Activated naive CD8-positive, alpha-beta T cell treated with anti-CD3 and anti-CD28 coated beads for 36 hours (primary cell): Measurements from ENCODE around the gene DEFB129. TPM values are rescaled to one million over a fixed set of nuclear protein-coding genes. Genes with fewer than 3 reads are reported as not detected.
A peak's percentile ranks its signal among the peaks of the same experiment; 100 is the strongest.
"Not testable (repeated sequence)": the region's sequence is repeated elsewhere in the genome, so short reads cannot be mapped to it uniquely, and the experiment has no call there.

Experiments
- DNase-seq: peaks from one replicate; pipeline ENCODE4 v3.0.0; 2021
- H3K27ac Mint-ChIP-seq: one replicate; pipeline ENCODE4 v1.8.0; 2022; ENCODE audit warnings: mild to moderate bottlenecking, moderate library complexity, mixed read lengths
- H3K27me3 Mint-ChIP-seq: one replicate; pipeline ENCODE4 v1.8.0; 2022; ENCODE audit warnings: mild to moderate bottlenecking, mixed read lengths
- H3K36me3 Mint-ChIP-seq: one replicate; pipeline ENCODE4 v1.8.0; 2021; ENCODE audit warnings: mild to moderate bottlenecking, mixed read lengths
- H3K4me1 Mint-ChIP-seq: one replicate; pipeline ENCODE4 v1.8.0; 2021; ENCODE audit warnings: mixed read lengths
- H3K4me3 Mint-ChIP-seq: one replicate; pipeline ENCODE4 v1.8.0; 2022; ENCODE audit warnings: mild to moderate bottlenecking, moderate library complexity, mixed read lengths
- H3K9me3 Mint-ChIP-seq: one replicate; pipeline ENCODE4 v1.8.0; 2022; ENCODE audit warnings: mixed read lengths
- total RNA-seq, 2 experiments: library from RNA; stranded (reverse); gene quantifications; one replicate each; pipeline ENCODE4 v1.2.3, GENCODE V29; 2021

DEFB129 gene
- not detected for total RNA-seq

GRCh38 chr20:226958-227357 is at the start of gene DEFB129:
DEFB129 (plus strand) TSS chr20:227258; CDS start chr20:227289, 31 bp downstream.
- Mint-ChIP-seq H3K36me3 (peaks cover 3% of the 10 kb centered on the region), H3K4me1 (peaks cover 18% of the 10 kb centered on the region), H3K27me3 (no peaks in the 10 kb centered on the region), H3K27ac (peak within 1 kb of the TSS; percentile 61), H3K4me3 (no peak within 1 kb of the TSS), H3K9me3 (peaks cover 4% of the 10 kb centered on the region)
- DNase-seq = no peak

GRCh38 chr20:184288-184687 is 42.8 kb upstream of the DEFB129 start:
- Mint-ChIP-seq H3K36me3 (peaks cover 4% of the 10 kb centered on the region), H3K4me1 (peaks cover 9% of the 10 kb centered on the region), H3K4me3 (no peak overlapping the region), H3K27ac (peak overlapping the region; percentile 21), H3K27me3 (peaks cover 66% of the 10 kb centered on the region), H3K9me3 (peaks cover 13% of the 10 kb centered on the region)
- no peak for DNase-seq

GRCh38 chr20:187733-188132 is 39.3 kb upstream of the DEFB129 start:
- peaks cover 67% of the 10 kb centered on the region for H3K27me3 Mint-ChIP-seq
- no peak for DNase-seq
- H3K36me3 Mint-ChIP-seq = peaks cover 6% of the 10 kb centered on the region
- H3K27ac Mint-ChIP-seq = no peak overlapping the region
- peaks cover 20% of the 10 kb centered on the region for H3K9me3 Mint-ChIP-seq
- peaks cover 9% of the 10 kb centered on the region for H3K4me1 Mint-ChIP-seq
- H3K4me3 Mint-ChIP-seq = no peak overlapping the region

DNA sequence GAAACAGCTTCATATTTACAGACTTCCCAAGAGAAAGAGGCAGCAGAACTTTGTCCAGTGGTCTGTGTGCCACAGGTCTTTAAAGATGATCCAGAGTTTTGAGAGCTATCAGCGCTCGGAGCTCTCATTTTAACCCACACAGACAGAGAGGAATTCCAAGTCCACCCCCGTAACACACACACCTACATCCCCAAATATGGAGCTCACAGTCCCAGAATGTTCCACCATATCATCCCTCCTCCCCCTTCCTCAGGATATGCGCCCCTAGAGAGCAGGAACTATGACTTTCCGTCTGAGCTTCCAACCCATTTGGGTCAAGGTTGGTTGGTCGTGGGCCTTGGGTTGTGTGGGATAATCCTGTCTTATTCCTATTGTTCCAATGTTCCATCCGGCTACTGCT is 37.4 kb upstream of the DEFB129 start, which contains the start of gene DEFB128:
Gene DEFB128, minus strand, starts transcription at position 101 of the 400 bp plus-strand sequence. Its CDS starts 88 bp downstream, at position 13.
- peaks cover 50% of the 10 kb centered on the region for H3K27me3 Mint-ChIP-seq
- no peak for DNase-seq
- peaks cover 3% of the 10 kb centered on the region for H3K4me1 Mint-ChIP-seq
- no peak within 1 kb of the TSS for H3K4me3 Mint-ChIP-seq
- H3K9me3 Mint-ChIP-seq = peaks cover 12% of the 10 kb centered on the region
- H3K27ac Mint-ChIP-seq = no peak within 1 kb of the TSS
- H3K36me3 Mint-ChIP-seq = peaks cover 2% of the 10 kb centered on the region

DNA sequence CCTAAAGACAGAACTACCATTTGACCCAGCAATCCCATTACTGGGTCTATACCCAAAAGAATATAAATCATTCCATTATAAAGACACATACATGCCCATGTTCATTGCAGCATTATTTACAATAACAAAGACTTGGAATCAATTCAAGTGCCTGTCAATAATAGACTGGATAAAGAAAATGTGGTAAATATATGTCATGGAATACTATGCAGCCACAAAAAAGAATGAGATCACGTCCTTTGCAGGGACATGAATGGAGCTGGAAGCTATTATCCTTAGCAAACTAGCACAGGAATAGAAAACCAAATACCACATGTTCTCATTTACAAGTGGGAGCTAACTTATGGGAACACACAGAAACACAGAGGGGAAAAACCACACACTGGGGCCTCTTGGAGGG is 28.8 kb upstream of the DEFB129 start:
- Mint-ChIP-seq H3K9me3 (peaks cover 2% of the 10 kb centered on the region), H3K4me3 (no peak overlapping the region), H3K36me3 (no peaks in the 10 kb centered on the region), H3K27me3 (peaks cover 4% of the 10 kb centered on the region), H3K27ac (no peak overlapping the region), H3K4me1 (no peaks in the 10 kb centered on the region)
- DNase-seq = no peak

DNA sequence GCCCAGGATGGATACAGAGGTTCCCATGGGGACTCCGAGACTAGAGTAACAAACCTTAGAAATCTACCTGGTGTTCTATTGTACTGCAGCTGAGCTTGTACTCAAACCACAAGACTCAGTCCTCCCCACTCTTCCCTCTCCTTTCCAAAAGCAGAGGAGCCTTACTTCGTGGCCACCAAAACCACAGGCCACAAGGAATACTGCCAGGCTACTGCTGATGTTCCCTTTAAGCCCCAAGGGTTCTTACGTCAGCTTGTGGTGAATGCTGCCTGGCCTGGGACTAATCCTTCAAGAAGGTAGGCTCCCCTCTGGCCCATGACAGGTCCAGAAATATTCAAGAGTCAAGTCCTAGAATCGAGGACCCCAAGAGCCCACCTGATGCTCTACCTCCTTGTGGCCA is 27.1 kb upstream of the DEFB129 start:
- H3K4me1 Mint-ChIP-seq = no peaks in the 10 kb centered on the region
- H3K27ac Mint-ChIP-seq = no peak overlapping the region
- DNase-seq = no peak
- peaks cover 4% of the 10 kb centered on the region for H3K27me3 Mint-ChIP-seq
- H3K36me3 Mint-ChIP-seq = no peaks in the 10 kb centered on the region
- H3K9me3 Mint-ChIP-seq = peaks cover 2% of the 10 kb centered on the region
- H3K4me3 Mint-ChIP-seq = no peak overlapping the region

DNA sequence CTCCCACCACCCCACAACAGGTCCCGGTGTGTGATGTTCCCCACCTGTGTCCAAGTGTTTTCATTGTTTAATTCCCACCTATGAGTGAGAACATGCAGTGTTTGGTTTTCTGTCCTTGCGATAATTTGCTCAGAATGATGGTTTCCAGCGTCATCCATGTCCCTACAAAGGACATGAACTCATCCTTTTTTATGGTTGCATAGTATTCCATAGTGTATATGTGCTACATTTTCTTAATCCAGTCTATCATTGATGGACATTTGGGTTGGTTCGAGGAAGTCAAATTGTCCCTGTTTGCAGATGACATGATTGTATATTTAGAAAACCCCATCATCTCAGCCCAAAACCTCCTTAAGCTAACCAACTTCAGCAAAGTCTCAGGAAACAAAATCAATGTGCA is 23.4 kb upstream of the DEFB129 start:
- not testable (repeated sequence) for H3K27me3 Mint-ChIP-seq, H3K4me3 Mint-ChIP-seq, DNase-seq, H3K4me1 Mint-ChIP-seq, H3K9me3 Mint-ChIP-seq, H3K36me3 Mint-ChIP-seq, H3K27ac Mint-ChIP-seq

GRCh38 chr20:208942-209566 is 18.0 kb upstream of the DEFB129 start:
- Mint-ChIP-seq H3K9me3 (no peaks in the 10 kb centered on the region), H3K27ac (no peak overlapping the region), H3K4me3 (no peak overlapping the region), H3K4me1 (peaks cover 2% of the 10 kb centered on the region), H3K27me3 (no peaks in the 10 kb centered on the region), H3K36me3 (no peaks in the 10 kb centered on the region)
- DNase-seq = peak; percentile 6

DNA sequence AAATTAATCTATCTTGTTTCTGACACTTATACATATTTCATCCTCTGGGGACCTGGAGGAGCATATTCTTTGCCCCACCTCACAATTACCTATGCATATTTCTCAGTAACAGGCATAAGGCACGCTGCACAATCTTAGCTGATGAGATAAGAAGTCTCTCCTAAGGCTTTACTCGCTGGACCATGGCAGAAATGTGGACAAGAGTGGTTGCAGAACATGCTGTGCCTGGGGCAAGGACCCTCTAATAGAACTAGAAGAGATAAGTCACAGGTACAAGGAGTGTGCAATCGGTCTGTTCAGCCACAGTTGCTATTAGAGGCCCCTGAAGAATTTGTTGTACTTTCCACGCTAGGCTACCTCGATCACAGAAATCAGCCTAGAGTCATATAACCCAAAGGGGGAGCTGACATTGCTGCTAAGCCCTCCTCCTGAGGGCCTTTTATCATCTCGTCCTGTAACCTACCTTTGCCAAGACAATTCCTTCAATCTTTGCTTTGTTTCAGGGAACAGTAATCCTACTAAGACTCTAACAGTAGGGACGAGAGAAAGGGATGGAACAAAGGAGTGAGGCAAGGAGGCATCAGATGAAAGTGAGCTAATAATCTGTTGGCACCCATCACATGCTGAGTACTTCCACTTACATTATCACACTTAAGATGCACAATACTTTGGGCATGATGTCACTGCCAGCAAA is 16.1 kb upstream of the DEFB129 start:
- Mint-ChIP-seq H3K36me3 (no peaks in the 10 kb centered on the region), H3K27me3 (no peaks in the 10 kb centered on the region), H3K9me3 (no peaks in the 10 kb centered on the region), H3K4me1 (peaks cover 2% of the 10 kb centered on the region), H3K4me3 (no peak overlapping the region), H3K27ac (no peak overlapping the region)
- DNase-seq = no peak

DNA sequence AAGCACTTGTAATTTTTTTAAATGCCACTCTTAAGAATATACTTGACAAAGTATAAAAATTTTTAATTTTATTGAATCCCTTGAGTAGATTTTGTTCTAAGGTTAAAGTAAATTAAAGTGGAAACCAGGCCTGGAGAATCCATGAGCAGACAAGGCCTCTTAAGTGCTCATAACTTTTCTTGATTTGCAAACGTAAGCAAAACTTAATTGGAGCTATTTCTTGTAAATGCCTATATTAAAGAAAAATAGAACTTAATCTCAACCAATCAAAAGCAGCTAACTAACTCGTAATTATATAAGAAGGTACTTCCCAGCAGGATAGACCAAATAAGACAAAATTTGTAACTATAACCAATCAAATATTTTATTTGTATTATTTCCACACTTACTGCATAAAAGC is 12.7 kb upstream of the DEFB129 start:
- no peak overlapping the region for H3K4me3 Mint-ChIP-seq
- no peak overlapping the region for H3K27ac Mint-ChIP-seq
- H3K4me1 Mint-ChIP-seq = peaks cover 2% of the 10 kb centered on the region
- H3K9me3 Mint-ChIP-seq = no peaks in the 10 kb centered on the region
- peaks cover 4% of the 10 kb centered on the region for H3K27me3 Mint-ChIP-seq
- no peaks in the 10 kb centered on the region for H3K36me3 Mint-ChIP-seq
- no peak for DNase-seq

DNA sequence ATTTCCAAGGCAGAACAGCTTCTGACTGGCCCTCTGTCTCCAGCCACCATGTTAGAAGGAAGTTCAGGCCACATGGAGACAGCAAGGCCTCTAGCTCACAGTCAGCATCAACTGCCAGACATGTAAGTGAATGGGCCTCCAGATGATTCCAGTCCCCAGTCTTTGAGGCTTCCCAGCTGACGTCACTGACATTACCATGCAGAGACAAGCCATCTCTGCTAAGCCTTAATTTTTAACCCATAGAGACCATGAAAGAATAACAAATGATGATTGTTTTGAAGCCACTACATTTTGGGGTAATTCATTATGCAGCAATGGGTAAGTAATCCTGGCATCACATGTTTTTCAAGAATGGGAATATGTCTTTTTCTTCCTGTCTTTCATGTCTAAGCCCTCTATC is 11.3 kb upstream of the DEFB129 start:
- Mint-ChIP-seq H3K27me3 (peaks cover 16% of the 10 kb centered on the region), H3K36me3 (no peaks in the 10 kb centered on the region), H3K4me1 (peaks cover 1% of the 10 kb centered on the region), H3K27ac (no peak overlapping the region), H3K9me3 (no peaks in the 10 kb centered on the region), H3K4me3 (no peak overlapping the region)
- no peak for DNase-seq

- H3K27me3 Mint-ChIP-seq = peaks cover 19% of the 10 kb centered on the region
- no peak for DNase-seq
- no peaks in the 10 kb centered on the region for H3K9me3 Mint-ChIP-seq
- peaks cover 1% of the 10 kb centered on the region for H3K4me1 Mint-ChIP-seq
- H3K36me3 Mint-ChIP-seq = no peaks in the 10 kb centered on the region
- no peak overlapping the region for H3K27ac Mint-ChIP-seq
- H3K4me3 Mint-ChIP-seq = no peak overlapping the region
These were observed 9.8 kb upstream of the DEFB129 start for GRCh38 chr20:217266-217665.

- Mint-ChIP-seq H3K36me3 (no peaks in the 10 kb centered on the region), H3K4me3 (no peak overlapping the region), H3K27me3 (peaks cover 19% of the 10 kb centered on the region), H3K27ac (no peak overlapping the region), H3K4me1 (peaks cover 1% of the 10 kb centered on the region), H3K9me3 (no peaks in the 10 kb centered on the region)
- no peak for DNase-seq
These were observed 7.6 kb upstream of the DEFB129 start for GRCh38 chr20:219290-220115.

DNA sequence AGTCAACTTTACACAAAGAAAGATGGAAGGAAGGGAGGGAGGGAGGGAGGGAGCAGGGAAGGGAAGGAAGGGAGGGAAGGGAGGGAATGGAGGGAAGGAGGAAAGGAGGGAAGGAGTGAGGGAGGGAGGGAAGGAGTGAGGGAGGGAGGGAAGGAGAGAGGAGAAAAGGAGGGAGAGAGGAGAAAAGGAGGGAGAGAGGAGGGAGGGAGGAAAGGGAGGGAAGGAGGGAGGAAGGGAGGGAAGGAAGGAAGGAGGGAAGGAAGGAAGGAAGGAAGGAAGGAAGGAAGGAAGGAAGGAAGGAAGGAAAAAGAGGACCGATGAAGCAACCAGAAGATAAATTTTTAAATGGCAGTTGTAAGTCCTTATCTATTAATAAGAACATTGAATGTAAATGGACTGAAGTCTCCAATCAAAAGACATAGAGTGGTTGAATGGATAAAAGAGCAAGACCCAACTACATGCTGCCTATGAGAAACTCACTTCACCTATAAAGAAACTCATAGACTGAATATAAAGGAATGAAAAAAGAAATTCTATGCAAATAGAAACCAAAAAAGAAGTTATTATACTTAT is 5.7 kb upstream of the DEFB129 start:
- no peak overlapping the region for H3K4me3 Mint-ChIP-seq
- H3K9me3 Mint-ChIP-seq = peaks cover 3% of the 10 kb centered on the region
- H3K4me1 Mint-ChIP-seq = peaks cover 2% of the 10 kb centered on the region
- H3K27ac Mint-ChIP-seq = no peak overlapping the region
- peaks cover 19% of the 10 kb centered on the region for H3K27me3 Mint-ChIP-seq
- no peak for DNase-seq
- peaks cover 3% of the 10 kb centered on the region for H3K36me3 Mint-ChIP-seq

DNA sequence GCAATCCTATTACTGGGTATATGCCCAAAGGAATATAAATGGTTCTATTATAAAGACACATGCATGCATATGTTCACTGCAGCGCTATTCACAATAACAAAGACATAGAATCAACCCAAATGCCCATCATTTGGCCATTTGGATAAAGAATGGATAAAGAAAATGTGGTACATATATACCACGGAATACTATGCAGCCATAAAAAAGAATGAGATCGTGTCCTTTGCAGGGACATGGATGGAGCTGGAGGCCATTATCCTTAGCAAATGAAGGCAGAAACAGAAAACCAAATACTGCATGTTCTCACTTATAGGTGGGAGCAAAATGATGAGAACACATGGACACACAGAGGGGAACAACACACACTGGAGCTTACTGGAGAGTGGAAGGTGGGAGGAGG is 1.2 kb upstream of the DEFB129 start:
- H3K27me3 Mint-ChIP-seq, H3K9me3 Mint-ChIP-seq, DNase-seq, H3K36me3 Mint-ChIP-seq, H3K4me3 Mint-ChIP-seq: not testable (repeated sequence)
- Mint-ChIP-seq H3K4me1 (peaks cover 18% of the 10 kb centered on the region), H3K27ac (peak overlapping the region; percentile 72)
